SHP77 (cell line): ENCODE data around the gene MORN1.
"Not testable (repeated sequence)": the region's sequence is repeated elsewhere in the genome, so short reads cannot be mapped to it uniquely, and the experiment has no call there.

ENCODE experiments used
- DNase-seq, 2 experiments: peaks; one replicate each; lab custom pipeline; 2025; lab: John Stamatoyannopoulos, UW

The MORN1 gene

DNA sequence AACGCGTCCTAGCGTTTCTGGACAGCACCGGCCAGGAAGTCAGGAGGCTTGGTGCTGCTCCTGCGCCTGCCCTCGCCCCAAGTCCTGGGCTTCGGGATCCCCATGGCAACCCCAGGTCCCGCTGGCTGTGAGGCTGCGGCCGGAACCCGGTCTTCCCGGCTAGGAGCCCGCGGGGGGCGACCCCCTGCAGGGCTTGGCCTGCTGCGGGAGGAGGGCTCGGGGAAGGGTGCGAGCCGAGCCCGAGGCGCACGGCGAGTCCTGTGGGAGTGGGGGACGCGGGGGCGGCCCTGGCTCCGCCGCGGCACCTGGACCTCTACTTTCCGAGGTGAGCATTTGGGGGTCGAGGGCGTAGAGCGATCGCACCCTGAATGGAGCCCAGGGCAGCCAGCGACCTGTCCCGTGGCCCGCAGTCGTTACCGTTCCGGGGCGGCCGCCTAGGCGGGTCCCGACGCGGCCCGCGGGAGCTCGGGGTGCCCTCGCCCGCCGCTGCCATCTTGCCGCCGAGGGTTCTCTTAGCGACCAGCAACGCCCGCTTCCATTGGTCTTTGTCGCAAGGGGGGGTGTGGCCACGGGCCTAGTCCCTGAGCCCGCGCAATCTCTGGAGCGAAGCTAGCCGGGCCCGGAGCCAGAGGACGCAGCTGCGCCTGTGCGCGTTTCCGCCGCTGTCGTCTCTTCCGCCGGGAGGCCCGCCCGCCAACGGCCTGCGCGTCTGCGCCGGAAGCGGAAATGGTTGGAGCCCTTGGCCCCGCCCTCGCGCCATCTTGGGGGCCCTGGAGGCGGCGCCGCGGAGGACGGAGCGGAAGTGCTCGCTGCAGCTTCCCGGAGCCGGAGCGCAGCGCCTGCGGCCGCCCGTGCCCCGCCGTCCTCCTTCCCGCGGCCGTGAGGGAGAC is at the start of gene MORN1, which contains the start of gene RER1:
TSS of gene MORN1 (minus strand) at position 514 of the 890 bp plus-strand sequence. CDS start at position 493, 21 bp downstream.
TSS of gene RER1 (plus strand) at position 801 of the 890 bp plus-strand sequence. CDS start 3,950 bp downstream, outside the sequence.
- DNase-seq, result peak; percentile 98

- DNase-seq, result not testable (repeated sequence)
Observed at GRCh38 chr1:2440346-2440745, 49.0 kb upstream of the MORN1 start.

DNA sequence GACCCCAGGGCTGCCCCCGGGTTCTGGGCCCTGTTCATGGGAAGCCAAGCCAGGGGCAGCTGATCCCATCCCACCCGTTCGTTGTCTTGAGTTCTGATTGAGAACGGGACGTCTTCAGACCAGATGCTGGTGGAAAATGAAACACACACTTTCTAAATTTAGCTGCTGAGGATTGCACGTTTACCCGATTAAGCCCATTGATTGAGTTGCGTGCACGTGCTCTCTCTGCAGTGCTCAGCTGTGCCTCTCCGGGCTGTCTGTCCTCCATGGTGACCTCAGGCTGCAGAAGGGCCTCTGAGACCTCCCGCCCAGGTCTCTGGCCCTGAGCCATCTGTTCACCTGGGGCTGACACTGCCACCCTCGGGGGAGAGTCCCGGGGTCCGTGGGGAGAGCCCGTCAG is 48.0 kb upstream of the MORN1 start:
- DNase-seq, result no peak

GRCh38 chr1:2438641-2439040 is 47.3 kb upstream of the MORN1 start:
- DNase-seq, result no peak

GRCh38 chr1:2438038-2438437 is 46.7 kb upstream of the MORN1 start:
- no peak for DNase-seq

DNA sequence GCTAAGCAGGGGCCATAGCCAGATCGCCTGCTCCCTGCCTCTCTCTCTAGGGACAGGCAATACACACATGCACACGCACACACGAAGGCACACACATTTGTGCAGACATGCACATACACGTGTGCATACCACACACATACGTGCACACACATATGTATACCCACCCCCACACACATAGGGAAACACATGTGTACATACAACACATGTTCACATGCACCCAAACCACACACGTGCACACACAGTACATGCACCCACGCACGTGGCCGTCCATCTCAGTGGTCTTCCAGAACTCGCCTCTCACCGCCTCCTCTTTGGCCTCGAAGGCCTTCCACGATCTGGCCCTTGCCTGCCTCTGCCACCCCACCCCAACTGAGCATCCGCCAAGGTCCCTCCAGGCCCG is 46.3 kb upstream of the MORN1 start:
- no peak for DNase-seq

DNA sequence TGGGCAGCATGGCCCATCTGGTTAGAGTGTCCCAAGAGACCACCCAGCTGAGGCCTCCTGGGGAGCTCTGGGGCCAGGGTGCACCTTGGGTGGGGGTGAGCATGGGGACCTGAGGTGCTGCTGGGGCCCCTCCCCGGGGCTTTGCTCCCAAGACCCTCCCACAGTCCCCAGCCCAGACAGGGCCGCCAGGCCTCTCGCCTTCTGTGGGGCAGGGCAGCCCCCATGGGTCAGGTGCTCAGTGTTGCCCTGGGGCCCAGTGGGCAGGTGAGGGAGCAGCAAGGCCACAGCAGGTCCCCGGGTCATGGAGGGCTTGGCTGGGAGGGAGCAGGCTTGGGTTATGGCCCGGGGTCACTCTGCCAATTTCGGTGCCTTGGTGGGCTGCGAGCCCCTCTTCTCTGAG is 45.5 kb upstream of the MORN1 start:
- DNase-seq, result no peak

- no peak for DNase-seq
Observed at GRCh38 chr1:2435746-2436355, 44.5 kb upstream of the MORN1 start.

GRCh38 chr1:2435091-2435490 is 43.7 kb upstream of the MORN1 start:
- DNase-seq, result no peak

- DNase-seq, result peak in 1 of 2 experiments; percentile 13
Observed at GRCh38 chr1:2433936-2434655, 42.7 kb upstream of the MORN1 start.

DNA sequence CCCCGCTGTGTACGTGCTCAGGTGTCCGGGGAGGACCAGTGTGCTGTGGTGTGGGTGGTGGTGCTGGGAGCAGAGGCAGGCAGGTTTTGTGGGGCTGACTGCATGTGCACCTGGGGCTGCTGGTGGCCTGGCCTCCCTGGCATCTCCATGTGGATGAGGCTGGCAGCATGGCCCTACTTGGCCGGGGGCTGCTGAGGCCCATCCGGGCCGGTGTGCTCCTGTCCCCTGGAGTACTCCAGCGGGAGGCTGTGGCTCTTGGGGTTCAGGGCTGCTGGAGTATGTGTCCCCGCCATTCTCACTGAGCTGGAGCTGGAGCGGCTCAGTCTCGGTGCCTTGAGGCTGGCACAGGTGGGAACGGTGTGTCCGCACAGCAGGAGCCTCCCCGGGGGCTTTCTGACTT is 41.8 kb upstream of the MORN1 start:
- DNase-seq, result no peak

DNA sequence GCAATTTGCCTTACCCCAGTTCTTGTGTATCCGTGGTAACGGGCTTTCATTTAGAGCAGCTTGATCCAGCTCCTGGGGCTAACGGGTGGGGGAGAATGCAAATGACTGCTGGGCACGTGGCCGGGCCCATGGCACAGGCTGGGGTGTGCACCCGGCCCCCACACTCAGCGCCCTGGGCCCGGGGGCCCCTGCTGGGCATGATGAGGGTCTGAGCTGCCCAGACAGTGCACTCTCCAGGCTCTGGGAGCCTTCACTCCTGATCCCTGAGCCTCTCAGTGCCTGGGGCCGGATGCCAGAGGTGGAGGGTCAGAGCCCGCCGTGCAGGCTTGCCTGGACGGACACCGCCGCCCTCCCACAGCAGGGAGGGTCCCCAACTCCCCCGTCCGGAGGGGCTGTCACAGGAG is 41.1 kb upstream of the MORN1 start:
- DNase-seq, result no peak

- DNase-seq, result no peak
Observed at GRCh38 chr1:2431518-2431917, 40.2 kb upstream of the MORN1 start.

GRCh38 chr1:2431103-2431502 is 39.7 kb upstream of the MORN1 start:
- no peak for DNase-seq

- DNase-seq, result no peak
Observed at GRCh38 chr1:2430592-2430973, 39.2 kb upstream of the MORN1 start.

DNA sequence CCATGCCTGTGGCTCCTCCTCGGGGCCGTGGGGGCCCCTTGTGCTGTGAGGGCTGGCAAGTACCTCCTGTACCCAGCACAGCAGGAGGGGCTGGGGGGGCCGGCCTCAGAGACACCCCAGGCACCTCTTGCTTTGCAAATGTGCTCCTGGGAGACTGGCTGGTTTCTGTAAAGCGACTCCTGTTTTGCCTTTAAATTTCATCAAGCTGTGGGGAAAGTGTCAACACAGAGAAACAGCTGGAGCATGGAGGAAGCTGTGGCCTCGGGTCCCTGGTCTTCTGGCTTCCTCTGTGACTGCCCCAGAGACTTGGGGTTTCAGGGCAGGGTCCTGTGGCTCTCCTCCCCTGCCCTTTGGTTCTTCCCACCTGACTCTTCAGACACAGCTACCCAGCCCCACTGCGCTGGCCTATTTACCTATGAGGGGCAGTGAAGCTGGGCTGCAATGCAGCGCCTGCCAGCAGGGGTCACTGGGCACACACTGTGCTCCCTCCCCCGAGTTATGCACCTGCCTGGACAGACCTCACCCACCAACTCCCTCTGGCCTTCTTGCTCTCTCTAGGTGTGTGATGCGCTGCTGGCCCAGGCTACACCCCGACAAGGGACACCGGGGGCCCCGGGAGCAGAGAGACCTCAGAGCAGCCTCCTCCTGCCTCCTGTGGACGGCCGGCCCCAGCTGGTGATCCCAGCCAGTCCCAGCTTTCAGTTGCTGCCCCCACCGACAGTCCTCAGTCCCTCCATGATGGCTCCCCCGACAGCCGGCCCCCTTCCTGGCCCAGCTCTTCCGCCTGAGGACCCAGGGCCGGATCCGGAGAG is 38.6 kb upstream of the MORN1 start:
- DNase-seq, result no peak

DNA sequence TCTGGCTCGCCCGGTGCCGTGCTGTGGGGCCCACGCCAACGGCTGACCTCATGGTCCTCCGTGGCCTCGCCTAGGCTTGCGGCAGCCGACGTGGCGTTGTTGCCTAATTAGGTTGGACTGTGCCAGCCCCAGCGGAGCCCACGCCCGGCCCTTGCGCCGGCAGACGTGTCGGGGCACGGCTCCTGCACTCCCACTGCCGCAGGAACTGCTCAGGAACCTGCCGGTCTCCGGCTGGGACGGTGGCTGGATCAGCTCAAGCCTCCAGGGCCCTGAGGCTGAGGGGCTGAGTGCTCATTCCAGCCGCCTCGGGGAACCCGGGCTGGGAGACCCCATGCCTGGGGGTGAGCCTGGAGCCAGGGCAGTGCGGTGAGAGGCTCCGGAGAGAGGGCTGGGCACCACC is 37.1 kb upstream of the MORN1 start:
- no peak for DNase-seq

DNA sequence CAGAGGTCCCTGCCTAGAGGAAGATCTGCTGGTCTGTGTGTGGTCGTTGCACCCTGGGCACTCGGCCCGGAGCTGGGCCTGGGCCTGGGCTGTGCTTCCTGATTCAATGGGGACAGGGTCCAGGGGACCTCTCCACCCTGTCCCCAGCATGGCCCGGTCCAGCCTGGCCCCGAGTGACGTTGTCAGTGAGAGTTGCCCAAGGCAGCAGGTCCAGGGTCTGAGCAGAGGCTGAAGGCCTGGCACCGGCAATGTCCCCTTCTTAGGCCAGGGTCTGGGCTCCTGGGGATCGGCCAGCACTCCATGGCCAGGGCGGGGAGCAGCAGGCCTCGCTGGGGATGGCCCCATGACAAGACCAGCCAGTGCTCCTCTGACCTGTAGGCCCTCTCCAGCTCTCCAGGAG is 36.6 kb upstream of the MORN1 start:
- DNase-seq, result no peak

- DNase-seq, result no peak
Observed at GRCh38 chr1:2427051-2427450, 35.7 kb upstream of the MORN1 start.

GRCh38 chr1:2426540-2426939 is 35.2 kb upstream of the MORN1 start:
- DNase-seq, result no peak

GRCh38 chr1:2425892-2426291 is 34.5 kb upstream of the MORN1 start:
- no peak for DNase-seq

DNA sequence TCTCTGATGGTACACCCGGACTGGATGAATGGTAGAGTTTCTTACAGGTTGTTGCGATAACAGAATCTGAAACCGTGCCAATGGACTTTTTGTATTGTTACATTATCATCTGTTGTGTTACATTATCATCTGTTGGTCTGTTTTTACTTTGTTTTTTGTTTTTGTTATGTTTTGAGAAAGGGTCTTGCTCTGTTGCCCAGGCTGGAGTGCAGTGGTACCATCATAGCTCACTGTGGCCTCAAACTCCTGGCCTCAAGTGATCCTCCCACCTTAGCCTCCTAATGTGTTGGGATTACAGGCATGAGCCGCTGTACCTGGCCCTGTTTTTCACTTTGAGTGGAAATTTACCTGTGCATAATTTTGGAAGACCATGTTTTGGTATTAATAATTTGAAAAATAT is 31.2 kb upstream of the MORN1 start:
- no peak for DNase-seq
